ENCODE measurements around the gene YOD1.

The YOD1 gene

DNA sequence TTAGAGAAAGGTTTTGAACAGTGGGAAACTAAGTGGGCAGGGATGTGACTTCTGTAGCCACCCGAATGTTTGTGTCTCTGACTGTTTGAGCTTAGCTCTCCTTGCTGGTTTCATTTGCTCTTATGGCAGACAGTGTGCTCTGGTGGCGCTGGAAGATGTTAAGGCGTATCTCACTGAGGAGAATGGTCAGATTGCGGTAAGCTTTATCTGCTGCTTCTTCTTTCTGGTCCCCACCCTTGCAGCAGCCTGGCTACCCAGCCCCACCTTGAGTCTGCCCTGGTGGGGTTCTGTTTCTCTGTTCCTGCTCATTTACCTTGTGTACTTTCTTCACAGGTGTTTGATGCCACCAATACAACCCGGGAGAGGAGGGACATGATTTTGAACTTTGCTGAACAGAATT, 12.0 kb upstream of the YOD1 start:
- no peak for DNase-seq (ENCODE audit: extremely low read depth, low read depth)
- TF ChIP-seq, protein P1, sequence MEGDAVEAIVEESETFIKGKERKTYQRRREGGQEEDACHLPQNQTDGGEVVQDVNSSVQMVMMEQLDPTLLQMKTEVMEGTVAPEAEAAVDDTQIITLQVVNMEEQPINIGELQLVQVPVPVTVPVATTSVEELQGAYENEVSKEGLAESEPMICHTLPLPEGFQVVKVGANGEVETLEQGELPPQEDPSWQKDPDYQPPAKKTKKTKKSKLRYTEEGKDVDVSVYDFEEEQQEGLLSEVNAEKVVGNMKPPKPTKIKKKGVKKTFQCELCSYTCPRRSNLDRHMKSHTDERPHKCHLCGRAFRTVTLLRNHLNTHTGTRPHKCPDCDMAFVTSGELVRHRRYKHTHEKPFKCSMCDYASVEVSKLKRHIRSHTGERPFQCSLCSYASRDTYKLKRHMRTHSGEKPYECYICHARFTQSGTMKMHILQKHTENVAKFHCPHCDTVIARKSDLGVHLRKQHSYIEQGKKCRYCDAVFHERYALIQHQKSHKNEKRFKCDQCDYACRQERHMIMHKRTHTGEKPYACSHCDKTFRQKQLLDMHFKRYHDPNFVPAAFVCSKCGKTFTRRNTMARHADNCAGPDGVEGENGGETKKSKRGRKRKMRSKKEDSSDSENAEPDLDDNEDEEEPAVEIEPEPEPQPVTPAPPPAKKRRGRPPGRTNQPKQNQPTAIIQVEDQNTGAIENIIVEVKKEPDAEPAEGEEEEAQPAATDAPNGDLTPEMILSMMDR (IDR thresholded peaks at IDR 0.05; ENCODE audit: low read depth, low read length): no peak

DNA sequence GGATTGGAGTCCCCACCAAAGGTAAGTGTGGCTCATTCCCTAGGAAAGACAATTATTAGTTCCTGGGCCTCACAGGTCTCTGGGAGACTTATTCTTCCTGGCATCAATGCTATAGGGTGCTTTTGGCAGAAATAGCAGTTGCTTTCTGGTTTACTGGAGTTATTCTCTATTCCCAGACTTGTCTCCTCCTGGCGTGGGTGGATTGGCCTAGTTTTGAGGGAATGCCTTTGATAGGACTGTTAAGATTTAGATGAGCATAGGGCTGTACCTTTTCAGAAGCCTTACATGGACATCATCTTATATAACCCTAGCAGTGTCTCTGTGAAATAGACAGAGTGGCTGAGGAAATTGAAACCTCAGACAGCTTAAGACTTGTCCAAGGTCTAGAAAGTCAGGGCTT, 11.1 kb upstream of the YOD1 start:
- TF ChIP-seq, protein P1 (IDR thresholded peaks at IDR 0.05; ENCODE audit: low read depth, low read length): no peak

DNA sequence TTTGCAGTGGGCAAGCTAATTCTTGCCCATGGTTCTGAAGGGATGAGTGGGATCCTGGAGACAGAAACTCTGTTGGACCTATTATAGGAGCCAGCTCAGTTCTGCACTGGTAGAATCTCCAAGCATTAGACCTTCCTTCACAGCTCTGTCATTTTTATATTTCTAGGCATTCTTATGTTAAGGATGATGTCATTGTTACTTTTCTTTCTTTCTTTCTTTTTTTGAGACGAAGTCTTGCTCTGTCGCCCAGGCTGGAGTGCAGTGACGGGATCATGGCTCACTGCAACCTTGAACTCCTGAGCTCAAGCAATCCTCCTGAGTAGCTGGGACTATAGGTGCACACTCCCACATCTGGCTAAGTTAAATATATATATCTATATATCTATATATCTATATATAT, 9.6 kb upstream of the YOD1 start:
- TF ChIP-seq, protein P1 (IDR thresholded peaks at IDR 0.05; ENCODE audit: low read depth, low read length): no peak
- no peak for DNase-seq (ENCODE audit: extremely low read depth, low read depth)

More for the DNA sequence above, 11.1 kb upstream of the YOD1 start:
- no peak for DNase-seq (ENCODE audit: extremely low read depth, low read depth)

DNA sequence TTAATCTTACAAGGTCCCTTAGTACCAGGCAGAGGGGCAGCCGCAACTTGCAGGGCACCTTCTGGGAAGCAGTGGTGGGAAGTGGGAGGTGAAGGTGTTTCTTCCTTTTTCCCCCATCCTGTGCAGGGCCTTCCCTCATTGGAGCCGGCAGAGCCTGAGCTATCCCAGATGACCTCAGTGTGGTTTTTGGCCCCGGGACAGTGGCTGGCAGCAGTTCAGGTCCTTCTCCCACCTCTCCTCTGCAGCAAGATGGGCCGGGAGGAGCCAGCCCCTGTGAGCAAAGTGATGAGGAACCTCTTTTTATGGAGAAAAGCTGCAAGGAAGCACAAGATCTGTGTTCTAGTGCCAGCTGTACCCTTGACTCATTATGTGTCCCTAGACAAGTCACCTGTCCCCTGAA, 8.9 kb upstream of the YOD1 start:
- DNase-seq (ENCODE audit: extremely low read depth, low read depth): no peak
- TF ChIP-seq, protein P1 (IDR thresholded peaks at IDR 0.05; ENCODE audit: low read depth, low read length): no peak

DNA sequence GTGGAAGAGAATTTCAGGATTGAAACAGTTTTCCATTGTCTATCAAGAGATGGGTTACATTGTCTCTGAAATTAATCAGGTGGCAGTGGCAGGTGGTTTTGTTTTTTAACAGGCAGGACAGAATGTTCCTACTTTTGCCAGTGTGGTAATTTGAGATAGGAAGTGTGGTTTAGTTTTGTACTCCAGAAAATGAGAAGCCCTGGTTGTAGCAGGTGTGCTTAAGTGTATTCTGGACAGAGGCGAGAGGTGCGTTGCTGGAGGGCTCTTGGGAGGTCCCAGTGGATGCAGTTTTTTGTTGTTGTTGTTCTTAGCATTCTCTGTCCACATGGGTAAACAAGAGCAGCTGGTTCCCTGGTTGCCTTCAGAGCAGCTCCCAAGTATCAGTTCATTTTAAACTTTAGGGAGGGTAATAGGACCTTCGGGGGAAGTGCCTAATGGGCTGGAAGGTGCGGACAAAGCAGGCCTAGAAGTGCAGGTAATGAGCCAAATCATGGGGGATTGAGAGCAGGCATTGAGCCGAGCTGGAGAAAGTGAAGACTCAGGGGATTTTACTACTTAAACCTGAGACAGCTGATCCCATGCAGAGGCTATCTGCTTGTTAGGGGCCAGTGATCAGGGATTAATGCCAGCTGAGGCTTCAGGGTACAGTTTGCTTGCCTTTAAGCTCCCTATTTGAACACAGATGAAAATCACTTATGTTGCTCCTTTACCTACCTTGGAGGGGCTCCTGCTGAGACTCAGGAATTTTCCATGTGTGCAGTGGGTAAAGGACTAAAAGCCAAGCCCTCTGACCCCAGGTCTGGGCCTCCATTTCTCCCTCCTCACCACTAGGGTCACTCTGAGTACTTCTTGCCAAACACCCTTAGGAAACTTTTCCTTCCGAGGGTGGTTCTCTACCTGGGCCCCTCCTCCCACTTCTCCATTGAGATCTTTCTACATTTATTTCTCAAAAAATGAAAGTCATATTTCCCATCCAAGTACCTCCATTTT, 8.2 kb upstream of the YOD1 start:
- TF ChIP-seq, protein P1 (IDR thresholded peaks at IDR 0.05; ENCODE audit: low read depth, low read length): no peak
- no peak for DNase-seq (ENCODE audit: extremely low read depth, low read depth)

DNA sequence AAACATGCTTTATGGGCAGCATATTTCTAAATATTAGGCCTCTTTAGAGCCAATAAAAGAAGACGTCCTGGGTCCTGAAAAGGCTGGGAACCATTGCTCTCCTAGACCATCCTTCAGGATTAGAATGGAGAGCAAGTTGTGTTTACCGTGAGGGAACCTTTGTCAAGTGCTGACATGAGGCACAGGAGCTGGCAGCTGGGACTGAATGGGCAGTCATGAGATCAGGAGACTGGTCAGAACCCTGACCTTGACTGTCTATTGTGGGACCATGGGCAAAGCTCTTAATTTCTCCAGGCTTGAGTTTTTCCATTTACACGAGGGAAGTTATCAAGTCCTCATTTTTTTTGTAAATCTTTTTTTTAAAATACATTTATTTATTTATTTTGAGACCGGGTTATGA, 7.2 kb upstream of the YOD1 start:
- DNase-seq (ENCODE audit: extremely low read depth, low read depth): no peak
- TF ChIP-seq, protein P1 (IDR thresholded peaks at IDR 0.05; ENCODE audit: low read depth, low read length): no peak

DNA sequence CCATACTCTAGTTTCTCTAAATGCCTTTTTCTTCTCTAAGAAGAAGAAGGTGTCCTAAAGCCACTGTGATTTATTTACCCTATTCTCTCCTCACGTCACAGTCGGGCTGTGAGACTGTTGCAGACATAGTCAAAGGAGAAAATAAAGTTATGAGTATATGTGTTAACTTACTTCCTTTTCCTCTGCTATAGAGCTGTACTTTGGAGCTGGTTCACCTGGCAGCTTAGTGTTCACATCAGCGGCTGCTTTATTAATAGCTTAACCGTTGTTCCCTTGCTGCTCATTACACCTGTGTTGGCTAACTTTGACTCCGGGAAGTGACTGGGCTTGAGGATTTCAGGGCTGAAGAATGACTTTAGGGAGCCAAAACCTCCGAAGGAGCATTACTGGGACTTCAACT, 5.7 kb upstream of the YOD1 start:
- DNase-seq (ENCODE audit: extremely low read depth, low read depth): no peak
- TF ChIP-seq, protein P1 (IDR thresholded peaks at IDR 0.05; ENCODE audit: low read depth, low read length): no peak
